Hepatocyte (in vitro differentiated cells): Measurements from ENCODE around the gene LTB4R.

Source experiments
- EZH2 ChIP-seq: fragments of 200-600 bp; sonication (generic); IDR thresholded peaks from 2 replicates; pipeline ENCODE4 v1.6.1; 2016; ENCODE audit warnings: antibody characterized with exemption, mild to moderate bottlenecking, borderline replicate concordance
- EZH2phosphoT487 ChIP-seq: fragments of 200-600 bp; sonication (generic); IDR thresholded peaks from one replicate; pipeline ENCODE4 v1.6.1; 2018; ENCODE audit warnings: antibody characterized with exemption, mild to moderate bottlenecking, low read depth, moderate library complexity; ENCODE audit not compliant: unreplicated experiment, severe bottlenecking
- TF ChIP-seq, protein P1 (sequence below): fragments of 200-600 bp; sonication (generic); IDR thresholded peaks from 2 replicates; pipeline ENCODE4 v1.5.1; 2016; ENCODE audit warnings: antibody characterized with exemption, mild to moderate bottlenecking; ENCODE audit not compliant: poor library complexity

- TF ChIP-seq, protein P1, sequence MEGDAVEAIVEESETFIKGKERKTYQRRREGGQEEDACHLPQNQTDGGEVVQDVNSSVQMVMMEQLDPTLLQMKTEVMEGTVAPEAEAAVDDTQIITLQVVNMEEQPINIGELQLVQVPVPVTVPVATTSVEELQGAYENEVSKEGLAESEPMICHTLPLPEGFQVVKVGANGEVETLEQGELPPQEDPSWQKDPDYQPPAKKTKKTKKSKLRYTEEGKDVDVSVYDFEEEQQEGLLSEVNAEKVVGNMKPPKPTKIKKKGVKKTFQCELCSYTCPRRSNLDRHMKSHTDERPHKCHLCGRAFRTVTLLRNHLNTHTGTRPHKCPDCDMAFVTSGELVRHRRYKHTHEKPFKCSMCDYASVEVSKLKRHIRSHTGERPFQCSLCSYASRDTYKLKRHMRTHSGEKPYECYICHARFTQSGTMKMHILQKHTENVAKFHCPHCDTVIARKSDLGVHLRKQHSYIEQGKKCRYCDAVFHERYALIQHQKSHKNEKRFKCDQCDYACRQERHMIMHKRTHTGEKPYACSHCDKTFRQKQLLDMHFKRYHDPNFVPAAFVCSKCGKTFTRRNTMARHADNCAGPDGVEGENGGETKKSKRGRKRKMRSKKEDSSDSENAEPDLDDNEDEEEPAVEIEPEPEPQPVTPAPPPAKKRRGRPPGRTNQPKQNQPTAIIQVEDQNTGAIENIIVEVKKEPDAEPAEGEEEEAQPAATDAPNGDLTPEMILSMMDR: no peak
- TF ChIP-seq EZH2phosphoT487 (no peak), EZH2 (no peak)
Observed at GRCh38 chr14:24317141-24317928, 6.0 kb downstream of the LTB4R start.
